Sigmoid colon (tissue), 4 donors: ENCODE results near the gene MKNK2.

ENCODE experiments used
- CTCF ChIP-seq, 4 experiments: fragments of 450-650 bp in 3 of 4; fragments of 200-600 bp in 1 of 4; IDR thresholded peaks; one replicate each; pipeline ENCODE4 v1.5.1; 2016 to 2019; ENCODE audit warnings: antibody characterized with exemption in 4 of 4, mild to moderate bottlenecking in 3 of 4, moderate library complexity in 2 of 4
- POLR2A ChIP-seq, 2 donors: fragments of 450-650 bp; IDR thresholded peaks; one replicate each; pipeline ENCODE4 v1.6.1; 2016; ENCODE audit warnings: antibody characterized with exemption in 2 of 2, mild to moderate bottlenecking in 2 of 2, moderate library complexity in 2 of 2
- POLR2AphosphoS5 ChIP-seq, 4 donors: sonication (generic); formaldehyde crosslinking; IDR thresholded peaks; one replicate each; pipeline ENCODE4 v1.6.1; 2017; ENCODE audit warnings: antibody characterized with exemption in 4 of 4

GRCh38 chr19:2056837-2057192 lies 5.8 kb upstream of the MKNK2 start:
- TF ChIP-seq CTCF (IDR thresholded peaks at IDR 0.05) = no peak
- no peak for TF ChIP-seq POLR2AphosphoS5 (IDR thresholded peaks at IDR 0.05)
- no peak for TF ChIP-seq POLR2A (IDR thresholded peaks at IDR 0.05)
